Mesendoderm (in vitro differentiated cells): ENCODE measurements around the gene SOCS7.

Source experiments
- DNase-seq: peaks from one replicate; pipeline ENCODE4 v3.0.0; 2013
- H2AK5ac ChIP-seq: 2 replicates; pipeline ENCODE4 v1.6.1; 2013; ENCODE audit warnings: low read length, inconsistent platforms
- H2BK120ac ChIP-seq: 2 replicates; pipeline ENCODE4 v1.6.1; 2013; ENCODE audit warnings: low read depth, mild to moderate bottlenecking, low read length, moderate library complexity, mixed read lengths
- H2BK15ac ChIP-seq: replicated peaks from 2 replicates; pipeline ENCODE4 v1.6.1; 2013; ENCODE audit warnings: low read depth, mild to moderate bottlenecking, moderate library complexity
- H2BK5ac ChIP-seq: 2 replicates; pipeline ENCODE4 v1.6.1; 2013; ENCODE audit warnings: low read length, inconsistent platforms
- H3K18ac ChIP-seq: 2 replicates; pipeline ENCODE4 v1.6.1; 2013; ENCODE audit warnings: mild to moderate bottlenecking, low read length, mixed read lengths
- H3K23ac ChIP-seq: one replicate; pipeline ENCODE4 v1.6.1; 2013; ENCODE audit warnings: low read length
- H3K27ac ChIP-seq: 2 replicates; pipeline ENCODE4 v1.5.1; 2013; ENCODE audit warnings: low read depth, mild to moderate bottlenecking, inconsistent platforms, low read length, moderate library complexity
- H3K27me3 ChIP-seq: 2 replicates; pipeline ENCODE4 v1.6.1; 2013; ENCODE audit warnings: low read length, control low read depth, mild to moderate bottlenecking, inconsistent platforms; ENCODE audit not compliant: insufficient read depth, poor library complexity
- H3K36me3 ChIP-seq: 2 replicates; pipeline ENCODE4 v1.6.1; 2013; ENCODE audit warnings: low read length, inconsistent platforms; ENCODE audit not compliant: control insufficient read depth, insufficient read depth
- H3K4ac ChIP-seq: one replicate; pipeline ENCODE4 v1.6.1; 2013; ENCODE audit warnings: low read depth, mild to moderate bottlenecking, low read length, moderate library complexity
- H3K4me1 ChIP-seq: 2 replicates; pipeline ENCODE4 v1.6.1; 2013; ENCODE audit warnings: low read depth, low read length, inconsistent platforms; ENCODE audit not compliant: control insufficient read depth
- H3K4me2 ChIP-seq: 2 replicates; pipeline ENCODE4 v1.6.1; 2013; ENCODE audit warnings: low read length
- H3K4me3 ChIP-seq: 2 replicates; pipeline ENCODE4 v1.5.1; 2013; ENCODE audit warnings: mild to moderate bottlenecking, low read length
- H3K56ac ChIP-seq: one replicate; pipeline ENCODE4 v1.6.1; 2013; ENCODE audit warnings: low read length
- H3K79me1 ChIP-seq: 2 replicates; pipeline ENCODE4 v1.6.1; 2013; ENCODE audit warnings: low read length, inconsistent platforms
- H3K79me2 ChIP-seq: 2 replicates; pipeline ENCODE4 v1.6.1; 2013; ENCODE audit warnings: mild to moderate bottlenecking, low read length; ENCODE audit not compliant: control insufficient read depth, insufficient read depth
- H3K9ac ChIP-seq: 2 replicates; pipeline ENCODE4 v1.6.1; 2013; ENCODE audit warnings: low read length, inconsistent platforms
- H4K5ac ChIP-seq: one replicate; pipeline ENCODE4 v1.6.1; 2013; ENCODE audit warnings: low read length
- H4K8ac ChIP-seq: one replicate; pipeline ENCODE4 v1.6.1; 2013; ENCODE audit warnings: low read depth, mild to moderate bottlenecking, control low read depth, low read length, moderate library complexity
- WGBS: extraction: QIAGEN DNeasy Blood & Tissue Kit; methylation state at CpG from one replicate; pipeline ENCODE4 v1.1.7; 2013; ENCODE audit warnings: low lambda C conversion rate, missing lambda C conversion rate; ENCODE audit not compliant: insufficient coverage; ENCODE audit errors: extremely low coverage; 5-methylcytosine and 5-hydroxymethylcytosine counted together

Gene SOCS7

GRCh38 chr17:38403491-38403890 lies 51.8 kb downstream of the SOCS7 start:
- no peak overlapping the region for H3K4ac ChIP-seq
- no peak overlapping the region for H2BK120ac ChIP-seq
- no peaks in the 10 kb centered on the region for H3K36me3 ChIP-seq
- H2BK5ac ChIP-seq = no peak overlapping the region
- H3K18ac ChIP-seq = no peak overlapping the region
- DNase-seq = peak; percentile 67
- no peaks in the 10 kb centered on the region for H3K27me3 ChIP-seq
- no peak overlapping the region for H3K23ac ChIP-seq
- no peaks in the 10 kb centered on the region for H3K79me1 ChIP-seq
- H2BK15ac ChIP-seq = no peak overlapping the region
- no peak overlapping the region for H3K9ac ChIP-seq
- no peaks in the 10 kb centered on the region for H3K79me2 ChIP-seq
- no peak overlapping the region for H3K4me3 ChIP-seq
- H3K27ac ChIP-seq = no peak overlapping the region
- no CpG with 5 or more reads among the region's 4 CpGs for WGBS
- no peak overlapping the region for H2AK5ac ChIP-seq
- no peak overlapping the region for H4K5ac ChIP-seq
- no peak overlapping the region for H3K56ac ChIP-seq
- no peak overlapping the region for H4K8ac ChIP-seq
- H3K4me1 ChIP-seq = no peaks in the 10 kb centered on the region
- no peak overlapping the region for H3K4me2 ChIP-seq

GRCh38 chr17:38404174-38404943 lies 52.7 kb downstream of the SOCS7 start:
- Histone ChIP-seq H3K23ac (no peak overlapping the region), H4K5ac (no peak overlapping the region), H3K18ac (no peak overlapping the region), H3K4me2 (no peak overlapping the region), H3K4ac (no peak overlapping the region), H3K4me1 (no peaks in the 10 kb centered on the region), H3K36me3 (no peaks in the 10 kb centered on the region), H2BK15ac (no peak overlapping the region), H4K8ac (no peak overlapping the region), H3K56ac (no peak overlapping the region), H3K27me3 (no peaks in the 10 kb centered on the region), H3K9ac (no peak overlapping the region), H3K79me2 (no peaks in the 10 kb centered on the region), H2BK120ac (no peak overlapping the region), H2BK5ac (no peak overlapping the region), H3K4me3 (no peak overlapping the region), H3K79me1 (no peaks in the 10 kb centered on the region), H2AK5ac (no peak overlapping the region), H3K27ac (no peak overlapping the region)
- no CpG with 5 or more reads among the region's 16 CpGs for WGBS
- DNase-seq = no peak

GRCh38 chr17:38405654-38406053 lies 54.0 kb downstream of the SOCS7 start:
- Histone ChIP-seq H3K4ac (no peak overlapping the region), H3K4me2 (no peak overlapping the region), H3K9ac (no peak overlapping the region), H2BK15ac (no peak overlapping the region), H4K8ac (no peak overlapping the region), H3K4me1 (no peaks in the 10 kb centered on the region), H3K23ac (no peak overlapping the region), H3K4me3 (no peak overlapping the region), H2AK5ac (no peak overlapping the region), H3K56ac (no peak overlapping the region), H3K36me3 (no peaks in the 10 kb centered on the region), H4K5ac (no peak overlapping the region), H3K27ac (no peak overlapping the region), H3K79me2 (no peaks in the 10 kb centered on the region), H2BK120ac (no peak overlapping the region), H3K27me3 (no peaks in the 10 kb centered on the region), H3K79me1 (no peaks in the 10 kb centered on the region), H3K18ac (no peak overlapping the region), H2BK5ac (no peak overlapping the region)
- no CpG with 5 or more reads among the region's 4 CpGs for WGBS
- DNase-seq = no peak

- Histone ChIP-seq H3K9ac (no peak overlapping the region), H4K5ac (no peak overlapping the region), H3K4me3 (no peak overlapping the region), H4K8ac (no peak overlapping the region), H3K27ac (no peak overlapping the region), H3K27me3 (no peaks in the 10 kb centered on the region), H3K79me1 (no peaks in the 10 kb centered on the region), H3K56ac (no peak overlapping the region), H3K4me1 (no peaks in the 10 kb centered on the region), H3K18ac (no peak overlapping the region), H3K23ac (no peak overlapping the region), H2BK15ac (no peak overlapping the region), H2BK120ac (no peak overlapping the region), H3K4ac (no peak overlapping the region), H3K36me3 (no peaks in the 10 kb centered on the region), H2BK5ac (no peak overlapping the region), H3K4me2 (no peak overlapping the region), H3K79me2 (no peaks in the 10 kb centered on the region), H2AK5ac (no peak overlapping the region)
- no peak for DNase-seq
- no CpG with 5 or more reads among the region's 1 CpG for WGBS
Observed at GRCh38 chr17:38410201-38410600, 58.6 kb downstream of the SOCS7 start.

- H3K27ac ChIP-seq = peak overlapping the region; percentile 62
- H3K79me1 ChIP-seq = no peaks in the 10 kb centered on the region
- no peaks in the 10 kb centered on the region for H3K4me1 ChIP-seq
- no peaks in the 10 kb centered on the region for H3K79me2 ChIP-seq
- H3K4ac ChIP-seq = peak overlapping the region; percentile 87
- H4K5ac ChIP-seq = no peak overlapping the region
- no peak overlapping the region for H3K4me2 ChIP-seq
- no peak overlapping the region for H4K8ac ChIP-seq
- H3K9ac ChIP-seq = peak overlapping the region; percentile 72
- peak; percentile 89 for DNase-seq
- peak overlapping the region; percentile 1 for H3K23ac ChIP-seq
- no peak overlapping the region for H2BK15ac ChIP-seq
- H3K18ac ChIP-seq = peak overlapping the region; percentile 41
- peak overlapping the region; percentile 18 for H2BK5ac ChIP-seq
- H2AK5ac ChIP-seq = no peak overlapping the region
- H3K36me3 ChIP-seq = no peaks in the 10 kb centered on the region
- no peaks in the 10 kb centered on the region for H3K27me3 ChIP-seq
- H3K56ac ChIP-seq = peak overlapping the region; percentile 96
- H2BK120ac ChIP-seq = peak overlapping the region; percentile 65
- H3K4me3 ChIP-seq = no peak overlapping the region
- WGBS = no CpG with 5 or more reads among the region's 22 CpGs
Observed at GRCh38 chr17:38415250-38416194, 63.9 kb downstream of the SOCS7 start.
